HUDEP-2 (cell line): ENCODE results near the gene MARCHF7.

ENCODE experiments used
- DNase-seq, 76 experiments: peaks; one replicate each; lab custom pipeline; 2025; ENCODE audit not compliant: unreplicated experiment in 76 of 76; lab: John Stamatoyannopoulos, UW

MARCHF7 gene

GRCh38 chr2:159759577-159759976, 47.3 kb downstream of the MARCHF7 start:
- no peak for DNase-seq

GRCh38 chr2:159760326-159760725, 48.0 kb downstream of the MARCHF7 start:
- no peak for DNase-seq

- DNase-seq, result no peak
Measured at GRCh38 chr2:159762075-159762474, 49.8 kb downstream of the MARCHF7 start.
